Measurements from ENCODE around the gene TBC1D5. TPM values are rescaled to one million over a fixed set of nuclear protein-coding genes. Genes with fewer than 3 reads are reported as not detected.

The TBC1D5 gene
- polyA plus RNA-seq, 1 experiment, result 44.6 TPM

- ChIA-PET POLR2A (no interaction called here), CTCF (interaction anchor here (0.7 to 1.1 kb wide), 2 partner anchors 175 to 228 kb away, joined by 3 read pairs; no protein-coding TSS in a partner anchor)
- no peaks in the 10 kb centered on the region for H3K9me3 ChIP-seq (ENCODE audit: control insufficient read depth, insufficient read depth, low read length)
- no peak overlapping the region for H3K27ac ChIP-seq (ENCODE audit: low read depth, low read length)
- H3K27me3 ChIP-seq (ENCODE audit: control insufficient read depth, insufficient read depth, low read length), result no peaks in the 10 kb centered on the region
- no peak for DNase-seq (ENCODE audit: low read depth, low spot score)
- H3K4me3 ChIP-seq (ENCODE audit: low read depth, low read length), result no peak overlapping the region
- TF ChIP-seq CTCF (IDR thresholded peaks at IDR 0.05; ENCODE audit: low read depth, low read length), result no peak
Measured at GRCh38 chr3:17469954-17470353, 272.5 kb downstream of the TBC1D5 start.

- Histone ChIP-seq H3K27ac (ENCODE audit: low read depth, low read length) (no peak overlapping the region), H3K9me3 (ENCODE audit: control insufficient read depth, insufficient read depth, low read length) (no peaks in the 10 kb centered on the region), H3K4me3 (ENCODE audit: low read depth, low read length) (no peak overlapping the region), H3K27me3 (ENCODE audit: control insufficient read depth, insufficient read depth, low read length) (no peaks in the 10 kb centered on the region)
- ChIA-PET CTCF (interaction anchor here (0.7 kb wide), 1 partner anchor 228 kb away, joined by 3 read pairs; no protein-coding TSS in a partner anchor), POLR2A (no interaction called here)
- no peak for TF ChIP-seq CTCF (IDR thresholded peaks at IDR 0.05; ENCODE audit: low read depth, low read length)
- DNase-seq (ENCODE audit: low read depth, low spot score), result no peak
Measured at GRCh38 chr3:17469520-17469919, 272.9 kb downstream of the TBC1D5 start.

- Histone ChIP-seq H3K4me3 (ENCODE audit: low read depth, low read length) (no peak overlapping the region), H3K27me3 (ENCODE audit: control insufficient read depth, insufficient read depth, low read length) (no peaks in the 10 kb centered on the region), H3K27ac (ENCODE audit: low read depth, low read length) (no peak overlapping the region), H3K9me3 (ENCODE audit: control insufficient read depth, insufficient read depth, low read length) (no peaks in the 10 kb centered on the region)
- CTCF ChIA-PET, result interaction anchor here (0.6 kb wide), 1 partner anchor 277 kb away, joined by 3 read pairs; the partner anchor contains the start of gene TBC1D5
- DNase-seq (ENCODE audit: low read depth, low spot score), result no peak
- POLR2A ChIA-PET, result no interaction called here
- no peak for TF ChIP-seq CTCF (IDR thresholded peaks at IDR 0.05; ENCODE audit: low read depth, low read length)
Measured at GRCh38 chr3:17466028-17466427, 276.4 kb downstream of the TBC1D5 start.

GRCh38 chr3:17459470-17459993 is 282.9 kb downstream of the TBC1D5 start:
- no peak for DNase-seq (ENCODE audit: low read depth, low spot score)
- no peaks in the 10 kb centered on the region for H3K27me3 ChIP-seq (ENCODE audit: control insufficient read depth, insufficient read depth, low read length)
- CTCF ChIA-PET, result no interaction called here
- no peaks in the 10 kb centered on the region for H3K9me3 ChIP-seq (ENCODE audit: control insufficient read depth, insufficient read depth, low read length)
- TF ChIP-seq CTCF (IDR thresholded peaks at IDR 0.05; ENCODE audit: low read depth, low read length), result no peak
- no peak overlapping the region for H3K27ac ChIP-seq (ENCODE audit: low read depth, low read length)
- POLR2A ChIA-PET, result no interaction called here
- no peak overlapping the region for H3K4me3 ChIP-seq (ENCODE audit: low read depth, low read length)

GRCh38 chr3:17456650-17457049 is 285.8 kb downstream of the TBC1D5 start:
- no peak overlapping the region for H3K4me3 ChIP-seq (ENCODE audit: low read depth, low read length)
- no peak for TF ChIP-seq CTCF (IDR thresholded peaks at IDR 0.05; ENCODE audit: low read depth, low read length)
- no peaks in the 10 kb centered on the region for H3K9me3 ChIP-seq (ENCODE audit: control insufficient read depth, insufficient read depth, low read length)
- ChIA-PET CTCF (no interaction called here), POLR2A (no interaction called here)
- no peaks in the 10 kb centered on the region for H3K27me3 ChIP-seq (ENCODE audit: control insufficient read depth, insufficient read depth, low read length)
- DNase-seq (ENCODE audit: low read depth, low spot score), result no peak
- H3K27ac ChIP-seq (ENCODE audit: low read depth, low read length), result no peak overlapping the region

All from AG04450 (cell line).